ENCODE data around the gene LBR. TPM values are rescaled to one million over a fixed set of nuclear protein-coding genes. Genes with fewer than 3 reads are reported as not detected.
A peak's percentile ranks its signal among the peaks of the same experiment; 100 is the strongest.
"Not testable (repeated sequence)": the region's sequence is repeated elsewhere in the genome, so short reads cannot be mapped to it uniquely, and the experiment has no call there.

LBR gene
- total RNA-seq, 4 donors from 2014 or later, result 17.7 to 30.8 (median 25.1) TPM

GRCh38 chr1:225474439-225474985 is 46.7 kb upstream of the LBR start:
- DNase-seq (ENCODE audit: low spot score in 2 of 2), result no peak
- peaks cover 0 to 10% (median 3%) of the 10 kb centered on the region in 4 donors for H3K4me1 ChIP-seq
- H3K9me3 ChIP-seq, result no peaks in the 10 kb centered on the region
- H3K4me3 ChIP-seq, result no peak overlapping the region
- no peaks in the 10 kb centered on the region for H3K27me3 ChIP-seq
- H3K27ac ChIP-seq, result no peak overlapping the region
- TF ChIP-seq POLR2A (IDR thresholded peaks at IDR 0.05) (no peak), CTCF (IDR thresholded peaks at IDR 0.05) (no peak), EP300 (IDR thresholded peaks at IDR 0.05) (no peak)
- no peaks in the 10 kb centered on the region for H3K36me3 ChIP-seq
- 46 to 50% methylated on average over 12 to 13 of the region's 13 CpGs for WGBS, 2 donors

GRCh38 chr1:225473676-225474438 is 46.0 kb upstream of the LBR start:
- 89 to 94% methylated on average over 26 of the region's 26 CpGs for WGBS, 2 donors
- H3K4me3 ChIP-seq; H3K27ac ChIP-seq; H3K36me3 ChIP-seq; DNase-seq (ENCODE audit: low spot score in 2 of 2); H3K9me3 ChIP-seq; H3K27me3 ChIP-seq; H3K4me1 ChIP-seq: not testable (repeated sequence)

- not testable (repeated sequence) for H3K27me3 ChIP-seq; H3K27ac ChIP-seq; DNase-seq (ENCODE audit: low spot score in 2 of 2); H3K4me1 ChIP-seq; H3K9me3 ChIP-seq; H3K36me3 ChIP-seq; H3K4me3 ChIP-seq
- WGBS, 2 donors, result 27 to 35% methylated on average over 8 of the region's 8 CpGs
These were observed 45.4 kb upstream of the LBR start for GRCh38 chr1:225473266-225473665.

- H3K27me3 ChIP-seq, result no peaks in the 10 kb centered on the region
- no peak for TF ChIP-seq EP300 (IDR thresholded peaks at IDR 0.05)
- TF ChIP-seq POLR2A (IDR thresholded peaks at IDR 0.05), result no peak
- no peak for TF ChIP-seq CTCF (IDR thresholded peaks at IDR 0.05)
- H3K9me3 ChIP-seq, result no peaks in the 10 kb centered on the region
- H3K27ac ChIP-seq, result no peak overlapping the region
- peaks cover 0 to 16% (median 5%) of the 10 kb centered on the region in 4 donors for H3K4me1 ChIP-seq
- H3K36me3 ChIP-seq, result no peaks in the 10 kb centered on the region
- peak in 1 of 2 donors; percentile 6 for DNase-seq (ENCODE audit: low spot score in 2 of 2)
- H3K4me3 ChIP-seq, result no peak overlapping the region
- WGBS, 2 donors, result 87 to 89% methylated on average over 21 to 29 of the region's 29 CpGs
These were observed 43.8 kb upstream of the LBR start for GRCh38 chr1:225471453-225472301.

GRCh38 chr1:225471109-225471452 is 43.2 kb upstream of the LBR start:
- peak in 1 of 2 donors; percentile 4 for DNase-seq (ENCODE audit: low spot score in 2 of 2)
- WGBS, 2 donors, result 81 to 84% methylated on average over 8 of the region's 8 CpGs
- Histone ChIP-seq H3K4me1 (peaks cover 0 to 16% (median 5%) of the 10 kb centered on the region in 4 donors), H3K36me3 (no peaks in the 10 kb centered on the region), H3K27me3 (no peaks in the 10 kb centered on the region), H3K27ac (no peak overlapping the region), H3K9me3 (no peaks in the 10 kb centered on the region), H3K4me3 (no peak overlapping the region)
- TF ChIP-seq EP300 (IDR thresholded peaks at IDR 0.05) (no peak), POLR2A (IDR thresholded peaks at IDR 0.05) (no peak), CTCF (IDR thresholded peaks at IDR 0.05) (no peak)
